Activated naive CD4-positive, alpha-beta T cell treated with Interleukin-2 at 50 U/mL for 16 hours (primary cell): ENCODE results near the gene KLHL3.

Experiments used
- DNase-seq: peaks from one replicate; pipeline ENCODE4 v3.0.0-alpha.2; 2020

Gene KLHL3

GRCh38 chr5:137572042-137572695 is 163.7 kb downstream of the KLHL3 start:
- DNase-seq = no peak

- no peak for DNase-seq
These were observed 165.8 kb downstream of the KLHL3 start for GRCh38 chr5:137570070-137570469.
